DMS53 (cell line): ENCODE results near the gene STEAP1B.

ENCODE experiments used
- DNase-seq: peaks from one replicate; lab custom pipeline; 2025; lab: John Stamatoyannopoulos, UW

The STEAP1B gene

GRCh38 chr7:22400150-22400814 is 99.7 kb downstream of the STEAP1B start:
- no peak for DNase-seq

- DNase-seq, result no peak
Observed at GRCh38 chr7:22399546-22399945, 100.4 kb downstream of the STEAP1B start.

- no peak for DNase-seq
Observed at GRCh38 chr7:22399091-22399490, 100.9 kb downstream of the STEAP1B start.

- DNase-seq, result no peak
Observed at GRCh38 chr7:22397981-22398380, 102.0 kb downstream of the STEAP1B start.

GRCh38 chr7:22395222-22395621 is 104.8 kb downstream of the STEAP1B start:
- DNase-seq, result no peak

- DNase-seq, result peak; percentile 87
Observed at GRCh38 chr7:22394739-22395138, 105.2 kb downstream of the STEAP1B start.

- DNase-seq, result peak; percentile 67
Observed at GRCh38 chr7:22393913-22394729, 105.9 kb downstream of the STEAP1B start.

GRCh38 chr7:22390516-22390915 is 109.5 kb downstream of the STEAP1B start:
- DNase-seq, result peak; percentile 51

GRCh38 chr7:22389892-22390291 is 110.1 kb downstream of the STEAP1B start:
- no peak for DNase-seq

- no peak for DNase-seq
Observed at GRCh38 chr7:22387583-22387982, 112.4 kb downstream of the STEAP1B start.

GRCh38 chr7:22386865-22387264 is 113.1 kb downstream of the STEAP1B start:
- no peak for DNase-seq

- no peak for DNase-seq
Observed at GRCh38 chr7:22386206-22386858, 113.7 kb downstream of the STEAP1B start.

- no peak for DNase-seq
Observed at GRCh38 chr7:22385326-22385725, 114.7 kb downstream of the STEAP1B start.

GRCh38 chr7:22380333-22380732 is 119.7 kb downstream of the STEAP1B start:
- no peak for DNase-seq

- DNase-seq, result peak; percentile 31
Observed at GRCh38 chr7:22378199-22378980, 121.6 kb downstream of the STEAP1B start.

- no peak for DNase-seq
Observed at GRCh38 chr7:22377703-22378102, 122.3 kb downstream of the STEAP1B start.

- DNase-seq, result no peak
Observed at GRCh38 chr7:22375359-22376048, 124.5 kb downstream of the STEAP1B start.

- no peak for DNase-seq
Observed at GRCh38 chr7:22373911-22374310, 126.1 kb downstream of the STEAP1B start.

GRCh38 chr7:22373388-22373787 is 126.6 kb downstream of the STEAP1B start:
- DNase-seq, result no peak

GRCh38 chr7:22372863-22373262 is 127.1 kb downstream of the STEAP1B start:
- DNase-seq, result peak; percentile 40

GRCh38 chr7:22371878-22372277 is 128.1 kb downstream of the STEAP1B start:
- no peak for DNase-seq
